DMS79 (cell line): ENCODE results near the gene CDC25B.
A peak's percentile ranks its signal among the peaks of the same experiment; 100 is the strongest.

Experiments
- DNase-seq: peaks from one replicate; lab custom pipeline; 2025; lab: John Stamatoyannopoulos, UW

The CDC25B gene

GRCh38 chr20:3795511-3796468 is at the start of gene CDC25B:
Gene CDC25B (plus strand): TSS chr20:3796310. CDS start chr20:3796532, 222 bp downstream.
- peak; percentile 84 for DNase-seq

- DNase-seq: no peak
These were observed 48.6 kb upstream of the CDC25B start for GRCh38 chr20:3747471-3747870.

- no peak for DNase-seq
These were observed 48.0 kb upstream of the CDC25B start for GRCh38 chr20:3748073-3748472.

- DNase-seq: no peak
These were observed 46.9 kb upstream of the CDC25B start for GRCh38 chr20:3749087-3749688.

GRCh38 chr20:3749689-3750531 is 46.2 kb upstream of the CDC25B start:
- peak; percentile 24 for DNase-seq

- DNase-seq: no peak
These were observed 44.8 kb upstream of the CDC25B start for GRCh38 chr20:3751305-3751674.

GRCh38 chr20:3751675-3752385 is 44.3 kb upstream of the CDC25B start:
- peak; percentile 92 for DNase-seq

- DNase-seq: no peak
These were observed 43.7 kb upstream of the CDC25B start for GRCh38 chr20:3752386-3752759.

- DNase-seq: peak; percentile 41
These were observed 43.0 kb upstream of the CDC25B start for GRCh38 chr20:3753098-3753497.

GRCh38 chr20:3753501-3754275 is 42.4 kb upstream of the CDC25B start:
- no peak for DNase-seq

GRCh38 chr20:3754276-3754630 is 41.9 kb upstream of the CDC25B start:
- DNase-seq: no peak

GRCh38 chr20:3755269-3755668 is 40.8 kb upstream of the CDC25B start:
- DNase-seq: no peak

- DNase-seq: no peak
These were observed 40.2 kb upstream of the CDC25B start for GRCh38 chr20:3755814-3756480.

- DNase-seq: no peak
These were observed 38.8 kb upstream of the CDC25B start for GRCh38 chr20:3757268-3757667.

GRCh38 chr20:3758566-3758965 is 37.5 kb upstream of the CDC25B start:
- no peak for DNase-seq

- no peak for DNase-seq
These were observed 36.7 kb upstream of the CDC25B start for GRCh38 chr20:3759316-3759823.

GRCh38 chr20:3759884-3760283 is 36.2 kb upstream of the CDC25B start:
- no peak for DNase-seq

- DNase-seq: no peak
These were observed 35.3 kb upstream of the CDC25B start for GRCh38 chr20:3760655-3761348.

- DNase-seq: no peak
These were observed 32.2 kb upstream of the CDC25B start for GRCh38 chr20:3763671-3764601.
